C4-2B (cell line): ENCODE results near the gene IL3RA.
"Not testable (repeated sequence)": the region's sequence is repeated elsewhere in the genome, so short reads cannot be mapped to it uniquely, and the experiment has no call there.

Source experiments
- ZFX ChIP-seq: fragments of 450-650 bp; IDR thresholded peaks from 2 replicates; pipeline ENCODE4 v1.6.1; 2017
- TF ChIP-seq, protein P1 (sequence below): fragments of 450-650 bp; conservative IDR thresholded peaks from 2 replicates; pipeline ENCODE4 v1.5.1; 2017; ENCODE audit warnings: mild to moderate bottlenecking

DNA sequence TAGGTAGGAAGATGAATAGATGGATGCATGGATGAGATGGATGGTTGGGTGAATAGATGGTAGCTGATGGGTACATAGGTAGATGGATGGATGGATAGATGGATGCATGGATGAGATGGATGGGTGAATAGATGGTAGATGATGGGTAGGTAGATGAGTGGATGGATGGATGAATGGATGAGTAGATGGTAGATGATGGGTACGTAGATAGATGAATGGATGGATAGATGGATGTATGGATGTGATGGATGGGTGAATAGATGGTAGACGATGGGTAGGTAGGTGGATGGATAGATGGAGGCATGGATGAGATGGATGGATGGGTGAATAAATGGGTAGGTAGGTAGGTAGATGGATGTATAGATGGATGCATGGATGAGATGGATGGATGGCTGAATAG, 69.2 kb downstream of the IL3RA start:
- TF ChIP-seq, protein P1, sequence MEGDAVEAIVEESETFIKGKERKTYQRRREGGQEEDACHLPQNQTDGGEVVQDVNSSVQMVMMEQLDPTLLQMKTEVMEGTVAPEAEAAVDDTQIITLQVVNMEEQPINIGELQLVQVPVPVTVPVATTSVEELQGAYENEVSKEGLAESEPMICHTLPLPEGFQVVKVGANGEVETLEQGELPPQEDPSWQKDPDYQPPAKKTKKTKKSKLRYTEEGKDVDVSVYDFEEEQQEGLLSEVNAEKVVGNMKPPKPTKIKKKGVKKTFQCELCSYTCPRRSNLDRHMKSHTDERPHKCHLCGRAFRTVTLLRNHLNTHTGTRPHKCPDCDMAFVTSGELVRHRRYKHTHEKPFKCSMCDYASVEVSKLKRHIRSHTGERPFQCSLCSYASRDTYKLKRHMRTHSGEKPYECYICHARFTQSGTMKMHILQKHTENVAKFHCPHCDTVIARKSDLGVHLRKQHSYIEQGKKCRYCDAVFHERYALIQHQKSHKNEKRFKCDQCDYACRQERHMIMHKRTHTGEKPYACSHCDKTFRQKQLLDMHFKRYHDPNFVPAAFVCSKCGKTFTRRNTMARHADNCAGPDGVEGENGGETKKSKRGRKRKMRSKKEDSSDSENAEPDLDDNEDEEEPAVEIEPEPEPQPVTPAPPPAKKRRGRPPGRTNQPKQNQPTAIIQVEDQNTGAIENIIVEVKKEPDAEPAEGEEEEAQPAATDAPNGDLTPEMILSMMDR, result not testable (repeated sequence)
- not testable (repeated sequence) for TF ChIP-seq ZFX
